Glutamatergic neuron (in vitro differentiated cells): ENCODE results near the gene CYP4A11. TPM values are rescaled to one million over a fixed set of nuclear protein-coding genes. Genes with fewer than 3 reads are reported as not detected.
"Not testable (repeated sequence)": the region's sequence is repeated elsewhere in the genome, so short reads cannot be mapped to it uniquely, and the experiment has no call there.

Experiments
- DNase-seq: peaks from one replicate; pipeline ENCODE4 v3.0.0; 2022
- H3K27ac Mint-ChIP-seq: one replicate; pipeline ENCODE4 v1.8.0; 2020; ENCODE audit warnings: mild to moderate bottlenecking, mixed read lengths, inconsistent platforms; ENCODE audit not compliant: unreplicated experiment
- H3K27me3 Mint-ChIP-seq: one replicate; pipeline ENCODE4 v1.8.0; 2020; ENCODE audit warnings: mild to moderate bottlenecking, moderate library complexity, mixed read lengths, inconsistent platforms; ENCODE audit not compliant: unreplicated experiment
- H3K36me3 Mint-ChIP-seq: one replicate; pipeline ENCODE4 v1.8.0; 2020; ENCODE audit warnings: mild to moderate bottlenecking, mixed read lengths, inconsistent platforms; ENCODE audit not compliant: unreplicated experiment
- H3K4me1 Mint-ChIP-seq: one replicate; pipeline ENCODE4 v1.8.0; 2020; ENCODE audit warnings: mild to moderate bottlenecking, low read depth, mixed read lengths, inconsistent platforms; ENCODE audit not compliant: unreplicated experiment
- H3K4me3 Mint-ChIP-seq: one replicate; pipeline ENCODE4 v1.8.0; 2020; ENCODE audit warnings: mild to moderate bottlenecking, mixed read lengths, inconsistent platforms; ENCODE audit not compliant: unreplicated experiment
- H3K9me3 Mint-ChIP-seq: one replicate; pipeline ENCODE4 v1.8.0; 2020; ENCODE audit warnings: mild to moderate bottlenecking, moderate library complexity, mixed read lengths, inconsistent platforms; ENCODE audit not compliant: unreplicated experiment
- CTCF ChIP-seq: fragments of 200-600 bp; sonication (generic); IDR thresholded peaks from one replicate; pipeline ENCODE4 v1.5.0; 2021; ENCODE audit not compliant: partially characterized antibody, unreplicated experiment
- total RNA-seq: library from RNA; stranded (reverse); fragmentation: NEBNext Ultra II Directional; extraction: Animal tissue kit (Norgen Biotek cat#: 25700); gene quantifications from one replicate; pipeline ENCODE4 v1.2.1, GENCODE V29; 2021; ENCODE audit not compliant: unreplicated experiment

The CYP4A11 gene
- total RNA-seq, 1 donor from 2014 or later, result 0.71 TPM

DNA sequence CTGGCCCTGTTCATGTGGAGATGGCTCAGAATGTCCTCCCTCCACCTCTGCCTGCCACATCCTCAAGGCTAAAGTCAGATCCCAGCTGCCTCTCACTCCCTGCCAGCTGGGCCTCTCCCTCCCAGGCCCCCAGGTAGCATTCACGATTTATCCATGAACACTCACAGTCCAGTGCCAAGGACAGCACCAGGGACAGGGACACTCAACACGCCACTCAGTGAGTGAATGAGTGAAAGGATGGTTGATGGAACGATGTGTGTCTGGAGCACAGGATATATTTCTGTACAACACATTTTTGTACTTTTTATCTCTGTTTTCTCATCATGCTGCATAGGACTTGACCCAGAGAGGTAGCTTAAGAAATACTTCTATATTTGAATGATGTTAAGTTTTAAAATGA lies 10.1 kb downstream of the CYP4A11 start:
- Mint-ChIP-seq H3K27me3 (no peaks in the 10 kb centered on the region), H3K36me3 (peaks cover 3% of the 10 kb centered on the region), H3K4me3 (no peak overlapping the region), H3K9me3 (peaks cover 3% of the 10 kb centered on the region), H3K27ac (no peak overlapping the region), H3K4me1 (peaks cover 2% of the 10 kb centered on the region)
- no peak for TF ChIP-seq CTCF
- no peak for DNase-seq

DNA sequence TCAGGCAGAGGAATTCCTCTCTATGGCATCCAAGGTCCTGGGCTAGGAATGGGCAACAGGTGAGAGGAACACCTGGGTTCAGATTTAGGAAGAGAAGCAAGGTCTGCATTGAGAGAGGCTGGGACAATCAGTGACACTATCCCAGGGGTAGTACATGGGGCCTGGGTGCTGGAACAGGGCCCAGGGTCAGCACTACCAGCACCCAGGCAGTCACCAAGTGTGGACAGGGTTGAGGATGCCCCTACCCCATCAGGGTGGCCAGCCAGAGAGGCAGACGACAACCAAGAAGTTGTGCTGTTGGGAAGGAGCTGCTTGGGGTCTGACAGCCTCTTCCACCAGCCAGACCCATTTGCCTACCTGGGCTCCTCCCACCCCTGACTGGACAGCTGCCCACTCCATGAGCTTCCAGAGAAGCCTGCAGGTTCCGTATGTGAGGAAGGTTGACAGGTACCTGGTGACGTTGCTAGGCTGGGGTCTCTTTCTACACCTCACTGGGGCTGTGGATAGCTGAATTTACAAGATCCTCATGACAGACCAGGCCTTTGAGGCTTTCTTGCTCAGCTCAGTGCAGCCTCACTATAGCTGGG lies 13.9 kb downstream of the CYP4A11 start:
- H3K4me1 Mint-ChIP-seq, result peaks cover 2% of the 10 kb centered on the region
- TF ChIP-seq CTCF, result no peak
- peaks cover 1% of the 10 kb centered on the region for H3K27me3 Mint-ChIP-seq
- H3K9me3 Mint-ChIP-seq, result peaks cover 4% of the 10 kb centered on the region
- DNase-seq, result no peak
- H3K27ac Mint-ChIP-seq, result no peak overlapping the region
- peaks cover 20% of the 10 kb centered on the region for H3K36me3 Mint-ChIP-seq
- H3K4me3 Mint-ChIP-seq, result no peak overlapping the region

- peaks cover 16% of the 10 kb centered on the region for H3K36me3 Mint-ChIP-seq
- no peaks in the 10 kb centered on the region for H3K27me3 Mint-ChIP-seq
- DNase-seq, result no peak
- no peak overlapping the region for H3K4me3 Mint-ChIP-seq
- H3K9me3 Mint-ChIP-seq, result peaks cover 3% of the 10 kb centered on the region
- H3K4me1 Mint-ChIP-seq, result no peaks in the 10 kb centered on the region
- no peak for TF ChIP-seq CTCF
- no peak overlapping the region for H3K27ac Mint-ChIP-seq
Observed at GRCh38 chr1:46910790-46911189, 30.5 kb downstream of the CYP4A11 start.

DNA sequence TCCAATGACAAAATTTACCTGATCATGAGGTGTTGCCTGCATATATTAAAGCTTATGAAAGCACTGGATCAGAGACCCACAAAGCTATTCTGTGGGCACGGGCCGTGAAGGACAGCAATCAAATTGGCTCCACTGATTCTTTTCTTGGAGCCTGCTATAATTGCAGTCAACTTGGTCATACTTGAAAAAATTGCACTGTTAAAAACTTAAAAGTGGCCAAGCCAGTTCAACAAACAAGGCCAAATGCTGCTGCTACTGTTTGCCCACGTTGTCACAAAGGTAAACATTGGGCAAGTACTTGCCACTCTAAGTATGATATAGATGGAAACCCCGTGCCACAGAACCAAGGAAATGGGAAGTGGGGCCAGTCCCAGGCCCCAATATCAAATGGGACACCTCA lies 37.8 kb downstream of the CYP4A11 start:
- Mint-ChIP-seq H3K27me3 (no peaks in the 10 kb centered on the region), H3K4me3 (no peak overlapping the region), H3K36me3 (peaks cover 24% of the 10 kb centered on the region), H3K27ac (no peak overlapping the region), H3K9me3 (peaks cover 5% of the 10 kb centered on the region), H3K4me1 (no peaks in the 10 kb centered on the region)
- no peak for DNase-seq
- no peak for TF ChIP-seq CTCF

- peaks cover 15% of the 10 kb centered on the region for H3K36me3 Mint-ChIP-seq
- no peak overlapping the region for H3K4me3 Mint-ChIP-seq
- DNase-seq, result no peak
- no peaks in the 10 kb centered on the region for H3K4me1 Mint-ChIP-seq
- no peaks in the 10 kb centered on the region for H3K27me3 Mint-ChIP-seq
- TF ChIP-seq CTCF, result no peak
- H3K9me3 Mint-ChIP-seq, result peaks cover 2% of the 10 kb centered on the region
- H3K27ac Mint-ChIP-seq, result no peak overlapping the region
Observed at GRCh38 chr1:46900401-46900800, 40.9 kb downstream of the CYP4A11 start.

- H3K36me3 Mint-ChIP-seq, DNase-seq, H3K4me1 Mint-ChIP-seq, H3K9me3 Mint-ChIP-seq, H3K4me3 Mint-ChIP-seq, H3K27me3 Mint-ChIP-seq, H3K27ac Mint-ChIP-seq: not testable (repeated sequence)
Observed at GRCh38 chr1:46881656-46882055, 59.6 kb downstream of the CYP4A11 start.
